ENCODE measurements around the gene ANKRA2. TPM values are rescaled to one million over a fixed set of nuclear protein-coding genes. Genes with fewer than 3 reads are reported as not detected.

ANKRA2 gene
- total and polyA plus RNA-seq, 10 donors: 20.6 to 35.1 (median 25.0) TPM

- no peaks in the 10 kb centered on the region for H3K27me3 ChIP-seq (replicated peaks in 1 of 7)
- 53 to 66% (median 59%) methylated on average over 4 of the region's 4 CpGs for WGBS, 5 donors
- peak; percentile 75 to 90 (median 84) for TF ChIP-seq CTCF (IDR thresholded peaks at IDR 0.05 in 8 of 11, conservative IDR thresholded peaks at IDR 0.05 in 3 of 11)
- no peak for TF ChIP-seq POLR2AphosphoS5 (IDR thresholded peaks at IDR 0.05)
- no peak overlapping the region for H3K4me3 ChIP-seq
- intact Hi-C loops (cut with DNase I; ENCODE audit: low total_unique reads): loop anchor here (2.0 kb wide), 1 partner anchor 202 kb away; no protein-coding TSS in a partner anchor
- H3K27ac ChIP-seq: no peak overlapping the region
- H3K36me3 ChIP-seq: no peaks in the 10 kb centered on the region
- no peak for DNase-seq
- H3K4me1 ChIP-seq: peaks cover 0 to 6% (median 0%) of the 10 kb centered on the region in 6 donors
- no peaks in the 10 kb centered on the region for H3K9me3 ChIP-seq
Observed at GRCh38 chr5:73591102-73591695, 25.8 kb upstream of the ANKRA2 start.

GRCh38 chr5:73587923-73588322 is 22.5 kb upstream of the ANKRA2 start:
- TF ChIP-seq POLR2A (IDR thresholded peaks at IDR 0.05) (no peak), POLR2AphosphoS5 (IDR thresholded peaks at IDR 0.05) (no peak), CTCF (IDR thresholded peaks at IDR 0.05 in 8 of 11, conservative IDR thresholded peaks at IDR 0.05 in 3 of 11) (no peak)
- Histone ChIP-seq H3K27ac (no peak overlapping the region), H3K4me3 (no peak overlapping the region), H3K27me3 (replicated peaks in 1 of 7) (no peaks in the 10 kb centered on the region), H3K4me1 (peaks cover 0 to 6% (median 0%) of the 10 kb centered on the region in 6 donors), H3K36me3 (peaks cover 0 to 3% (median 0%) of the 10 kb centered on the region in 6 donors), H3K9me3 (no peaks in the 10 kb centered on the region)
- no peak for DNase-seq
- intact Hi-C loops (cut with DNase I; ENCODE audit: low total_unique reads): no loop called here
- 50 to 75% (median 64%) methylated on average over 1 of the region's 1 CpG for WGBS, 5 donors

GRCh38 chr5:73582285-73583145 is 17.1 kb upstream of the ANKRA2 start:
- TF ChIP-seq POLR2A (IDR thresholded peaks at IDR 0.05) (no peak), CTCF (IDR thresholded peaks at IDR 0.05 in 8 of 11, conservative IDR thresholded peaks at IDR 0.05 in 3 of 11) (no peak), POLR2AphosphoS5 (IDR thresholded peaks at IDR 0.05) (no peak)
- no peaks in the 10 kb centered on the region for H3K4me1 ChIP-seq
- WGBS, 5 donors: 59 to 93% (median 81%) methylated on average over 3 of the region's 3 CpGs
- intact Hi-C loops (cut with DNase I; ENCODE audit: low total_unique reads): no loop called here
- H3K27ac ChIP-seq: no peak overlapping the region
- H3K9me3 ChIP-seq: no peaks in the 10 kb centered on the region
- no peak for DNase-seq
- no peaks in the 10 kb centered on the region for H3K27me3 ChIP-seq (replicated peaks in 1 of 7)
- H3K36me3 ChIP-seq: peaks cover 3 to 56% (median 42%) of the 10 kb centered on the region in 6 donors
- H3K4me3 ChIP-seq: no peak overlapping the region

- no peaks in the 10 kb centered on the region for H3K27me3 ChIP-seq (replicated peaks in 1 of 7)
- no peak for TF ChIP-seq POLR2A (IDR thresholded peaks at IDR 0.05)
- TF ChIP-seq POLR2AphosphoS5 (IDR thresholded peaks at IDR 0.05): no peak
- H3K27ac ChIP-seq: peak overlapping the region; percentile 89 to 98 (median 96)
- H3K4me3 ChIP-seq: peak overlapping the region; percentile 61 to 96 (median 82)
- H3K4me1 ChIP-seq: peaks cover 20 to 61% (median 48%) of the 10 kb centered on the region in 6 donors
- peaks cover 3 to 53% (median 21%) of the 10 kb centered on the region in 6 donors for H3K36me3 ChIP-seq
- intact Hi-C loops (cut with DNase I; ENCODE audit: low total_unique reads): no loop called here
- WGBS, 5 donors: 5 to 8% (median 7%) methylated on average over 8 of the region's 8 CpGs
- H3K9me3 ChIP-seq: no peaks in the 10 kb centered on the region
- no peak for DNase-seq
Observed at GRCh38 chr5:73565969-73566547, 619 bp upstream of the ANKRA2 start.

Data from spleen (tissue), 11 donors.